GM18502 (cell line): ENCODE measurements around the gene FBN2.

Experiments used
- ATAC-seq: cut with Tn5 transposase; IDR thresholded peaks from one replicate; pipeline ENCODE4 v1.9.1; 2021; ENCODE audit warnings: mild to moderate bottlenecking; ENCODE audit not compliant: unreplicated experiment, poor library complexity

The FBN2 gene

DNA sequence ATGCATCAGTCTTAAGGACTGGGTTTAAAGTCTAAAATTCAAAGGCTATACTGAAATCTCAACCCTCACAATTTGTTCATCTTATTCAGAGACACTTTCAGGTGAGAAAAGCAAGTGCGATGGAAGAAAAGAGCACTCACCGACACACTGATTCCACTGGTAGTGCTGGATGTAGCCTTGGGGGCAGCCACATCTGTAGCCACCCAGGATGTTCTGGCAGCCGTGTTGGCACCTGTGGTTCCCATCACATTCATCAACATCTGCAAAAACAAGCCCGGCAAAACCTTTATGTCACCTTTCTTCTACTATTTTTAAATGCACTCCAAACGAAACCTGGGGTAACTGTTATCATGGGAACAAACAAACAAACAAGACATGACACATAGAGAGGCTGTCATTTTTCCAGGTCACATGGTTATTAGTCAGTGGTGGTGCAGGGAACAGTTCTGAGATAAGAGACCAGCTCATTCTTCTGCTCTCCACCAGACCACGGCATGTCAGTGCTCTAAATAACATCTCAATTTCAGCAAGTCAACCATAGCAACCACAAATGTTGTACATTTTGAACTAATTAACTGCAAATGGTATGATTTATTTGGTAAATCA is 266.1 kb downstream of the FBN2 start:
- ATAC-seq = no peak

DNA sequence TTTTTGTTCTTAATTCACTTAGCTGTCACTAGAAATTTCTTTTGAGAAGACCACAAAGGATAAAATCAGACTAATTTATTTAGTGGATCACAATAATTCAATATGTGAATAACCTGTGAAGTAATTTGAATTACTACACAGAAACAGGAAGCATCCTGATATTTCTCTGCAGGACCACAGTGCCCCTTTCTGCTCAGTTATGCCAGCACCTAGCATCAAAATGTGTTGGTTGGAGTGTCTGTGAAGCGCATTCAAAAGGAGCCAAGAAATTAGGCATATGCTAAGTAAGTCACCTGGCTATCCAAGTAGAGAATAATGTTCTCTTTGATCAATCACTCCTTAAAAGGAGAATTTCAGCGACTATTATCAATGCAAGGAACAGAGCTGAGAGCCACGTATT is 267.0 kb downstream of the FBN2 start:
- ATAC-seq = no peak

DNA sequence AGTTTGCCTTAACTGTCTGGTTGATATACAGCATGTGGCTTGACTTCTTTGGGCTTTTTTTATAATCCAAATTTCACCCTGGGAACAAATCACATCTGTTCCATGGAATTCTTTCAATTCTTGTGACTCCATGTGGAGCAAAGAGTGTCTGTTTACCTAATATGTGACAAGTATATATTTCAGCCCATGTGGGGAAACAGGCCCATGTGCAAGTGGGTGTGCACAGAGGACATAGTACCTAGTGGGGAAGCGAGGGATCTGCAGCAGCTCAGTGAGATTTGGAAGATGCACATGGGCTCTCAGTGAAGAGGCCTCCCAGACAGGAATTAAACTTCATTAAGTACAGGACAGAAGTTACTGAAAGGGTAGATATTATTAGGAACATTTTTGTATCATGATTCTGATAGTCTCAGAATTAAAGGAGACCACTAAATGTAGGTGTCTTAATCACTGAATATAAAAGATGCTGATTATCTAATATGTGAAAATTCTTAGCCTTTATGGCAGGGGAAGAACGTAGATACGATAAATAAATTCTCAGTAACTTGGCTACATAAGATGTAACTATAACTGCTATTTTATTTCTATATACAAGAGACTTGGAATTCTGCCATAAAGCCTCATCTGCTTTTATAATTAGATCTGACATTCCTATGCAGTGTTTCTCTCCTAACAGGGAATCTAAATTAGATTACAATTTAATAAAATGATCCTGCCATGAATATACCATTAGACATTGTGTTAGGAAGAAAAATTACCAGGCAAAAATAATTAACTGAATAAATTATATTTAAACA is 273.3 kb downstream of the FBN2 start:
- ATAC-seq = peak; percentile 61

DNA sequence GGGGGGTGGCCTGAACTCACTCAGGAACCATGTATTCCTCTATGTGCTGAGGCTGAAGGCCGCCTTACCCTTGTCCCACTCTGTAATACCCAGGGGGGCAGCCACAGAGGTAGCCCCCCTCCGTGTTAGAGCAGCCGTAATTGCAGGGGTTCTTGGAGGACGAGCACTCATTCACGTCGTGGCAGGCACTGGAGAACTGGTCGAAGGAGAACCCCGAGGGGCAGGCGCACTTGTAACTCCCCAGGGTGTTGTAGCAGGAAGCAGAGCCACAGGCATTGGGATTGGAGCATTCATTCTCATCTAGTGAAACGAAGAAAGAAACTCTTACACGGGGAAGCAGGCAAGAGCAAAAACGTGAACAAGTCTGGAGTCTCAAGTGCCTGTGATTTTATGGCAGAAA is 274.7 kb downstream of the FBN2 start:
- no peak for ATAC-seq

DNA sequence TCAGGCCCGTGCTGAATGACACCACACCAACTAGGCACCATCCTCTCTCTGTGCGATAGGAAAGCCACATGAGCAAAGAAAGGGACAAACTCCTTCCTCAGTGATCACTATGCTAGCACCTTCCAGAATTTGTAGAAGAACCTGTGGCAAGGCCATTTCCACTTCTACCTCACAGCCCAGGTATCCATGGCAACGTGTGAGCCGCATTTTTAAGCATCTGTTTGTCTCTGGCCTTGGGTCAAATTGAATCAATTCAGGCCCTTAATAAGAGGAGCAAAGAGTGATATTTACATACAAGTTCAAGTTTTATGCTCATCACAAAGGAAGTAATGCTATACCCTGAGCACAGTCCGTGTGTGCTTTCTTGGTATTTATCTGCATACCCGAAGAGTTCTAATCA is 275.1 kb downstream of the FBN2 start:
- no peak for ATAC-seq

DNA sequence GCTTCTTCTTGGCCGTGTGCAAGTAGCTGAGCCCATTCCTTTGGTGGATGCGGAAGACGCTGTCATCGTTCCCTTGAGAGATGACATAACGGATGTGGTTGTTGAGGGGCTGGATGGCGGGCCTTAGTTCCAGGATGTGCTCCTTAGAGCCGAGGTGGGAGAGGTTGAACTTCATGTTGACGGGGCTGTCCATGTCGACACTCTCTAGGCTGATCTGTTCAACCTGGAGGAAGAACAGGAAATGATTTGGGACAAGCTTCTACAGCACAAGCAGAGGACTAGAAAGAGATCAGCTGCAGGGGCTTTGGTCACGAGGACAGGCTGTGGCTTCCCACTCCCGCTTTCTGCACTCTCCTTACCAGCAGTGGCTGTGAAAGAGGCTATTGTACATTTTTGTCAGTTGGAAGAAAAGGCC is 278.4 kb downstream of the FBN2 start:
- ATAC-seq = no peak

DNA sequence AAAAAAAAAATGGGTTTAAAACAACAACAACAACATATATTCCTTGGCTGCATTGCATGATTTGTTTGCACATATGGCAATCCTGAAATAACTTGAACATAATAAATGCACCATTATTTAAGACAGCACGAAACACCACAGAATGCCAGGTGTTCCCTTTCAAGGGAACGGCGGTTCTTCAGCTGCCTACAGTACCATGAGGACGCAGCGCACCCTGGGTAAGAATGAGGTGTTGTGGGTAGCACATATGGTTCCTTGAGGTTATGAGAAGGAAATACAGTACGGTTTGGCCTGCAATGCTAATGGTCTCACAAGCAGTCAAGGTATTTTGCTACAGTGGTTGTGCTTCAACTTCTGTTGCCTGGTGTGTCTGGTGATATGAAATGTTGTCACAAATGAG is 279.7 kb downstream of the FBN2 start:
- ATAC-seq = no peak

DNA sequence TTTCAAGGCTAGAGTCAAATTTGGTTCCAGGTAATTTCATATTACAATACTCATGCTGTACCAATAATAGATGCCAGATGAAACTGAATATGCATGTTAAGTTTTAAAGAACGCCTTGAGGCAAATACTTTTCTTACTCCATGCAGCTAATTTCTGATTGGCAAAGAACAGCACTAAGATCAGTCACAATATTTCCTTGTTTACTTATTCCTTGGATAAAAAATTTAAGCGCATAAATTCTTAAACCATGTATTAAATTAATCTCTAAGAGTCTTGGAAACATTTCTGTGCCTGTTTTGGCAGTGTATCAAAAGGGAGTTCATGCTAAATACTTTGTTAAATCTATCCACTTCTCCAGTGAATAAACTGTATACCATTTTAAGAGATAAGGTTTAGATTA is 281.0 kb downstream of the FBN2 start:
- ATAC-seq = no peak

DNA sequence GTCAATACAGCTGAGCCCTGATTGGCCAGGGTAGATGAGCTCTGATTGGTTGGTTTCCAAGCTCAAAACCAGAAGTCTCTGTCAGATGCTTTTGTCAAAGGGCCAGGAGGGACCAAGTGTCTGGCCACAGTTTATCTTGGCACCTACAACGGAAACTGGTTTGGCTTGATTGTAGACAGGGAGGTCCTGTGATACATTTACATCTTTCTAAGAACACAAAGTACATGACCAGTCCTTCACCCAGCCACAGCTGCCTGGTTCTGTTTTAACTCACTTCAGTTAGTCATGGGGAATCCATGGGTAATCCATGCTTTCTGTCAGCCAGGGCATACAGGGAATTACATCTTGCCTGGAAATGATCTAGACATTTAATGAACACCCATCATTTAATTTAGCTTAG is 283.3 kb downstream of the FBN2 start:
- ATAC-seq = no peak

DNA sequence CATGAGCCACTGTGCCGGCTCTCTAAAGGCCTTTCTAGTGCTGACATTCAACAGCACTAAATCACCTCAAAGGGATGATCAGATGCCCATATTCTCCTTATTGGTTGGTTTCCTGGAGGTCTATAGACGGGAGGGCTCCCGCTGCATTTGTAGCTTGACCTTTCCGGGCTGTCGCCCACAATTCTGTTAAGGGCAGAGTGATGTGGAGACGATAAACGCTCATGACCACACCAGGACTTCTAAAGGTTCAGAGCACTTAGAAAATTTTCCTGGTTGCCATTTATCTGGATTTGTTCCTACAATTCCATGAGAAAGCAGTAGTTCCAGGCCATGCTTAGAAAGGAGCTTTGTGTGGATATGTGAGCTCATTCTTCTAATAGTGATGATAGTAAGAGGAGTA is 284.2 kb downstream of the FBN2 start:
- no peak for ATAC-seq

DNA sequence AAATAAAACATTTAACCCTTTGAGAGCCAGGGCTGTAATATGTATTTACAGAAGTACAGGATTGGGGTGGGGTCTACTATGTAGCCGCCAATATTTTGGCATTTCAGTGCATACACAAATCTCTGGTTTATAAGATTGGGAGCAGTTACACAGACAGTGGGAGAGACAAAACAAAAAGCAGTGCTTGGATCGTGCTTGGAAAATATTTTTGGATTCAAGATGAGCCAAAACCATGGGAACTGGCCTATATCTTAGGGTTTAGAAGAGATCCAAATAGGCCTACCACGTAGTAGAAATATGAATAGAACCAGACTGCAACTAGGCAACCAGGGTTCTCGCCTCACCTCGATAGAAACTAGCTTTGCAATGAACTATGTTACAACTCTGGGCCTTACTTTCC is 284.9 kb downstream of the FBN2 start:
- ATAC-seq = no peak

DNA sequence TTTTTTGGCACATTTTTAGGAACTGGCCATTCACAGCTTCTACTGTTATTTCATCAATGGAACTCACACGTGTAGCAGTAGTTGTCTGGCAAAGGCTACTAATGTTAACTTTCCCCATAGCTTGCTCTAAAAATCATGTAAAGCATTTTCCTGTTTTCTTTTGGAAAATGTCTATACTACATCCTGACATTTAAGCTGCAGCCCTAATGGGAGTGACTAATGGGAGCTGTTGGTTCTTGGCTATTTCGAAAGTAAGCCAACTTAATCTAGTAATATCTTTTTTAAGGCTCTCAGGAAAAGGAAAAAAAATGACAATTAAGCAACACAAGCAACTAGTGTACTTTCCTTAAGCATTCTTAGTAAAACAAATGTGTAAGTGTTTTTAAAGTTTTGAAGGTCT is 285.3 kb downstream of the FBN2 start:
- no peak for ATAC-seq

DNA sequence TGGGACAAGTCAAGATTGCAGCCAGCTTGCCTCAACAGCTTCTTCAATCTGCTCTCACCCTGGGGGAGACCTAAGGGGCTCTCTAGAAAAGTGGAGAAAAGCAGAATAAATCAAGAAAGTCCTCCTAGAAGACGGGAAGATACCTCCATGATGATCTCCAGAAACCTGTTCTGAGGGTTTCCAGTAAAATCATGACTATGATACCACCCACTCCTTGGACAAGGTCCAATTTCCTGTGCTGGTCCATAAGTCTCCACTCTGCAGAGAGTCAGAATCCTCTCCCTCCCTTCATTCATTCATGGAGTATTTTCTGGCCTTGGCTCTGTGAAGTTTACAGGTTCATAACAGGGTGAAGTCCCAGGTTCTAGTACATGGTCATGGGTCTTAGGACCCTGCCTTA is 285.8 kb downstream of the FBN2 start:
- no peak for ATAC-seq

DNA sequence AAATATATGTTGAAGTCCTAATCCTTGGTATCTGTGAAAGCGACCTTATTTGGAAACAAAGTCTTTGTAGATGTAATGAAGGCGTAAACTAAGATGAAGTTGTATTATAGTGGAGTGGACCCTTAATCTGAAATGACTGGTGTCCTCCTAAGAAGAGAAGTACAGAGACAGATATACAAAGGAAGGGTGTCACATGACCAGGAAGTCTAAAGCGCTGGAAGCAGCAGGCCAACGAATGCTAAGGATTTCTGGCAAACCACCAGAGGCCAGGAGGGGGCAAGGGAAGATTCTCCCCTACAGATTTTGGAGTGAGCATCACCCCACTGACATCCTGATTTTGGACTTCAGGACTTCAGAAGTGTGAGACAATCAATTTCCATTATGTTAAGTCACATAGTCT is 292.1 kb downstream of the FBN2 start:
- ATAC-seq = no peak

DNA sequence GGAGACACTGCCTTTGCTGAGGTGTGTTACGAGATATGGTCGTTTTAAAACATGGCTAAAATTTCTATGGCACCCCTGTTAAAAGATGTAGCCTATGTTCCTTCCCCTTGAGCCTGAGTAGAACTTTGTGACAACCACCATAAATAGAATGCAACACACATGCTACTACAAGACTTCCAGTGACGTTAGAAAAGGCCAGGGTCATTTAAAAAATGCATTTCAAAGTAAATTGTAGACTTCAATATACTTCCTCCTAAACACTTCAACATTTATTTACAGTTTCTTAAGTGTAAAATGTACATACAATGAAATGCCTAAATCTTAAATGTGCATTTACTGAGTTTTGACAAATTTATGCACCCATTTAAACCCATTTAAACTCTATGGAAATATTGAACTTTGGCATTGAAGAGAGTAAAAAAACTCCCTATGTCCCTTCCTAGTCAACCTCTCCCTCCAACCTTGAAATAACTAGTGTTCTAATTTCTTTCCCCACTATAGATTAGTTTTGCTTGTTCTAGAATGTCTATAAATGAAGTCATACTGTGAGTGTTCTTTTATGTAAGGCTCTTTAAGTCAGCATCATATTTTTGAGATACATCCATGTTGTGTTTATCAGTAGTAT is 294.0 kb downstream of the FBN2 start:
- no peak for ATAC-seq

DNA sequence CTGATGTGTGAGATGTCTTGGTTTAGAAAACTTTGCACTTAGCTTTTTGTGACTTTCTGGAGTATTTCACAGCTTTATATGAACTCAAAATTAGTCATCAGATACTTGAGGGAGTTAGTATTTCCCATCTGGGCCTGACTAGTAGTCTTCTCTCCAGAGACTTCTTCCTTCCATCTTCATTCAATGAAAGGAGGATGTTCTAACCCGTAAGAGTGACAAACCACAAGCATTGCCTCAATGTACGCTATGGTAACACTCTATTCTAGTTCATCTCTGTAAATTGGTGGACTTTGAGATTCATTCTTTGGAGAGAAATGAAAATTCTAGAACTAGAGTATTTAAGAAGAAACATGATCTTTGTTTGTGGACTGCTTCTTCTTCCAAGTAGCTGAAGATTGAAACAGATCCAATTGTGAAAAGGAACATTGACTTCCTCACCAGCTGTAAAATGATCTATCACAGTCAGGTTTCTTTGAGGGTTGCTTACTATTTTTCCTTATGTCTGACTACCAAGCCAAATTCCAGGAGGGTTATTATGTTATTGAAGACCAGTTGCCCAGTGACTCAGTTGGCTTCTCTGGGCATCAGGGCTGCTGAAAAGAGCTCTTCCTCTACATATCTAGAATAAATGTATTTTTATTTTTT is 296.9 kb downstream of the FBN2 start:
- ATAC-seq = no peak

DNA sequence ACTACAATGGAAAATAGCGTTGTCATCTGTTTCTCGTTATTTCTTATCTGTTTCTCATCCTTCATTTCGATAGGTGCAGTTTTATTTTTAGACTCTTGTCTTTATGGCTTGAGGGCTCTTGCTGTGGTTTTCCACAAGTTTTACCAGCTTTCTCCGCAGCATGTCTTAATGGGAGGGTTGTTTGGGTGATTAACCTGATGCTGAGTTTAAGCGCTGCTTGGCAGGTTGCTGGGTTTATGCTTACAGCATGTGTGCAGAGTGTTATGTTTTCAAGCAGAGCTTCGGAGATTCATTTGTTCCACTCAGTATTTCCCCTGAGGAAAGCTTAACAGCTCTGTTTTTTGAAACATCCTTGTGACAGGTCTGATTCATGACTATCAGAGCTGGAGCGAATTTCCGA is 300.5 kb downstream of the FBN2 start:
- ATAC-seq = no peak

DNA sequence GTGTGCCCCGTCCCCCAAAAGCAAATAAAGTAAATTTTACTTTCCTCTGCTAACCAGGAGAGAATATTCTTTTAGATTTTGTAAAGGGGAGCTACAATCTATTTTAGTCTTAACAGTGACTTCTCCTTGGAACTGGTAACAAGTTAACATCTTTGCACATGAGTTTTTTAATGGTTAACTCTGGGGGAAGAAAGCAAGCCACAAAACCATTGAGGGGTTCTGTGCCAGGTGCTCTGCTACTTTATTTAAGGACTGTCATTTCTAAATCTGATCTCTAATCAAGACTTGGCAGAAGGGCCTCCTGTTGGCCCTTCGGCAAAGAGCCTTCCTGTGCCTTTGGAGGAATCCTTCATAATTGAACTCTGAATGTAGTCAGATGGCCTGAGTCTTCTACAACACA is 301.0 kb downstream of the FBN2 start:
- no peak for ATAC-seq

DNA sequence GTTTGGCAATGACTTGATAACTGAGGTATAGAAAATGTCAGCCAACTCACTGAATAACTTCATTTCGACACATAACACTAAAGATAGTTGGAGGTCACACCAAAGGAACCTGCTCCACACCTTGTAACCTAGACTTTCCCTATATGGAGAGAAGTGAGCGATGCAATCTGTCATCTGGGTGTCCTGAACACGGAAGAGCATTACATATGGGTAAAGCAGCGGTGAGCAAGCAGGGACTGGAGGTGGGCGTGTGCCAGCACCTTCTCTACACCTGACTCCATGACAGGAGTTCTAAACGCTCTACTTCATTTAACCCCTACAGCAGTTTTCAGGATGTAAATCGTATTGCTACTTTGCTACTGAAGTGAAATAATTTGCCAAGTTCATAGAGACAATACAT is 301.7 kb downstream of the FBN2 start:
- no peak for ATAC-seq

DNA sequence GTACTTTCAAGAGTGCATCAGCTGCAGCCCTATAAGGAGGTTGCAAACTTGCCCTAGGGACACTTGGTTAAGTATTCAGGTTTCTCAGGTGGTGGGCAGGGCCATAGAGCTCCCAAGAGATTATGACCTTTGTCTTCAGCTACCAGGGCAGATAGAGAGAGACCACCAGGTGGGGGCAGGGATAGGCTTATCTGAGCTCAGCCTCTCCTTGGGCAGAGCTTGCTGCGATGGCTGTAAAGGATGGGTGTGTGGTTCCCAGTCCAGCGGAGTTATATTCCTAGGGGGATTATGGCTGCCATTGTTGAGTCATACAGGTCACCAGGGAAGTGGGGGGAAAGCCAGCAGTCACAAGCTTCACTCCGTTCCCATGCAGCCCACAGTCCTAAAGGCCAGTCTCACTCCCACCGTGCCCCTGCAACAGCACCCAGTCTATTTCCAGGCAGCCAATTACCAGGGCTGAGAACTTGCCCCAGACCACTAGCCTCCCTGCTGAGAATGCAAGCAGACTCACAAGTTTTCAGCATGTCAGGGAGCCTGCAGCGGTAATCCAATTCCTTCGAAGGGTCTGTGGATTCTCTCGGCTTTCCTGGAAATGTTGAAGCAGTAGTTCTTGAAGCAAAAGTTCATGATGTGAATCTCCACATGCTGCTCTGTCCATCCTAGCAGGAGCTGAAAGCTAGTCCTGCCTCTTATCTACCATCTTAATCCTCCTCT is 303.0 kb downstream of the FBN2 start:
- ATAC-seq = no peak

DNA sequence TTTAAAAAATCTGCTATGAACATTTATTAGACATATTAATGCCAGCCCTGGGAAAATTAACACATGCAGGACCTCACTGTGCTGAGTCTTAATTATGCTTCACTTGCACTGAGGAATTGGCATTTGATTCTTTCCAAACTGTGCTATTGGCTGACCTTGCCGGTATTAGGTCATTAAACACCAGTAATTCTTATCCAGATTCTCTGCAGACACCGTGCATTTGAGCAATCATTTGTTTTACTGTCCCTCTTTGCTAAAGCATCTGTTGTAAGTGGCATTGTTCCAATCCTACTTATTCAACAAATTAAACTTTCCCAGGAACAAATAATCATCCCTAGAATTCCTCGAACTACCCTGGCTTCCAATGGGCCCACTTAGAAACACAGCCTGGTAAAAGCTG is 309.5 kb downstream of the FBN2 start:
- no peak for ATAC-seq
